IMR-90 (cell line): ENCODE measurements around the gene LRP1B. TPM values are rescaled to one million over a fixed set of nuclear protein-coding genes. Genes with fewer than 3 reads are reported as not detected.

Experiments used
- ATAC-seq: fragments of 200-7000 bp; cut with Tn5 transposase; 2 replicates; pipeline ENCODE4 v1.9.1; 2020; ENCODE audit warnings: low read depth, mild to moderate bottlenecking, moderate library complexity
- BruUV-seq: library from RNA; stranded (reverse); fragments of 400-500 nt; replicated peaks from 2 replicates; lab custom pipeline; 2021; lab: Mats Ljungman, UMichigan
- CTCF ChIA-PET: fragments of 300-600 bp; formaldehyde crosslinking; extraction: SDS; loops from one replicate; lab custom pipeline; 2021; ENCODE audit warnings: antibody characterized with exemption; lab: Yijun Ruan, JAX
- POLR2A ChIA-PET: fragments of 300-600 bp; sonication (Branson Sonifier 250); formaldehyde crosslinking; loops from one replicate; lab custom pipeline; 2022; ENCODE audit warnings: antibody characterized with exemption; ENCODE audit not compliant: unreplicated experiment; lab: Charles Lee
- DNase-seq: peaks from one replicate; pipeline ENCODE4 v3.0.0; 2013
- H2AFZ ChIP-seq: replicated peaks from 2 replicates; pipeline ENCODE3; 2013; ENCODE audit warnings: low read length, mild to moderate bottlenecking; ENCODE audit not compliant: poor library complexity
- H2AK5ac ChIP-seq: 2 replicates; pipeline ENCODE4 v1.6.1; 2013; ENCODE audit warnings: low read depth, low read length, inconsistent platforms
- H2AK9ac ChIP-seq: replicated peaks from 2 replicates; pipeline ENCODE3; 2013; ENCODE audit warnings: mild to moderate bottlenecking, low read depth, low read length, moderate library complexity; ENCODE audit not compliant: poor library complexity
- H2BK120ac ChIP-seq: 2 replicates; pipeline ENCODE4 v1.6.1; 2013; ENCODE audit warnings: low read depth, low read length, inconsistent platforms
- H2BK15ac ChIP-seq: 3 replicates; pipeline ENCODE4 v1.6.1; 2013; ENCODE audit warnings: low read depth, low read length, inconsistent platforms
- H2BK20ac ChIP-seq: 2 replicates; pipeline ENCODE4 v1.6.1; 2013; ENCODE audit warnings: low read depth, mild to moderate bottlenecking, inconsistent platforms, low read length, moderate library complexity
- H2BK5ac ChIP-seq: 2 replicates; pipeline ENCODE4 v1.6.1; 2013; ENCODE audit warnings: mild to moderate bottlenecking, low read depth, low read length, inconsistent platforms; ENCODE audit not compliant: poor library complexity, severe bottlenecking
- H3K14ac ChIP-seq: replicated peaks from 2 replicates; pipeline ENCODE4 v1.6.1; 2013; ENCODE audit warnings: low read depth, low read length, inconsistent platforms
- H3K18ac ChIP-seq: 2 replicates; pipeline ENCODE4 v1.6.1; 2013; ENCODE audit warnings: low read depth, low read length, control low read depth
- H3K23ac ChIP-seq: 2 replicates; pipeline ENCODE4 v1.6.1; 2013; ENCODE audit warnings: low read depth, low read length, inconsistent platforms
- H3K27ac ChIP-seq: 2 replicates; pipeline ENCODE4 v1.5.1; 2013; ENCODE audit warnings: mild to moderate bottlenecking, control low read depth, low read length; ENCODE audit not compliant: insufficient read depth
- H3K27me3 ChIP-seq: 2 replicates; pipeline ENCODE4 v1.6.1; 2013; ENCODE audit warnings: low read length; ENCODE audit not compliant: control insufficient read depth, insufficient read depth
- H3K36me3 ChIP-seq: 2 replicates; pipeline ENCODE4 v1.6.1; 2013; ENCODE audit warnings: low read length, mixed read lengths; ENCODE audit not compliant: control insufficient read depth, insufficient read depth
- H3K4ac ChIP-seq: 2 replicates; pipeline ENCODE4 v1.6.1; 2013; ENCODE audit warnings: low read depth, low read length, inconsistent platforms
- H3K4me1 ChIP-seq: 2 replicates; pipeline ENCODE4 v1.6.1; 2013; ENCODE audit warnings: low read length, mixed read lengths; ENCODE audit not compliant: control insufficient read depth, insufficient read depth
- H3K4me2 ChIP-seq: 2 replicates; pipeline ENCODE4 v1.6.1; 2013; ENCODE audit warnings: low read depth, mild to moderate bottlenecking, control low read depth, low read length, moderate library complexity
- H3K4me3 ChIP-seq: 2 replicates; pipeline ENCODE4 v1.5.1; 2013; ENCODE audit warnings: low read depth, mild to moderate bottlenecking, control low read depth, low read length, moderate library complexity; ENCODE audit not compliant: insufficient read depth
- H3K56ac ChIP-seq: 2 replicates; pipeline ENCODE4 v1.6.1; 2013; ENCODE audit warnings: low read length, inconsistent platforms; ENCODE audit not compliant: insufficient read depth; ENCODE audit errors: extremely low read depth
- H3K79me1 ChIP-seq, 2 experiments: 2 replicates each; pipeline ENCODE4 v1.6.1; 2013; ENCODE audit warnings: low read length in 2 of 2, inconsistent platforms in 1 of 2, low read depth in 1 of 2
- H3K9ac ChIP-seq: 2 replicates; pipeline ENCODE4 v1.6.1; 2013; ENCODE audit warnings: low read depth, low read length, control low read depth
- H3K9me1 ChIP-seq: 2 replicates; pipeline ENCODE4 v1.6.1; 2013; ENCODE audit warnings: low read length, inconsistent platforms; ENCODE audit not compliant: insufficient read depth
- H3K9me3 ChIP-seq: 2 replicates; pipeline ENCODE4 v1.6.1; 2013; ENCODE audit warnings: low read length; ENCODE audit not compliant: control insufficient read depth, insufficient read depth
- H4K20me1 ChIP-seq: 2 replicates; pipeline ENCODE4 v1.6.1; 2013; ENCODE audit warnings: low read length, inconsistent platforms; ENCODE audit not compliant: insufficient read depth
- H4K5ac ChIP-seq: 2 replicates; pipeline ENCODE4 v1.6.1; 2013; ENCODE audit warnings: mild to moderate bottlenecking, low read depth, low read length, control low read depth
- H4K8ac ChIP-seq, 2 experiments: 2 replicates each; pipeline ENCODE4 v1.6.1; 2013; ENCODE audit warnings: low read depth in 2 of 2, low read length in 2 of 2, control low read depth in 1 of 2, inconsistent platforms in 1 of 2
- H4K91ac ChIP-seq: 2 replicates; pipeline ENCODE4 v1.6.1; 2013; ENCODE audit warnings: low read depth, low read length, inconsistent platforms; ENCODE audit not compliant: insufficient read depth
- BHLHE40 ChIP-seq: fragments of 150-350 bp; IDR thresholded peaks from 2 replicates; pipeline ENCODE4 v1.6.1; 2016; ENCODE audit warnings: mild to moderate bottlenecking, low read depth, low read length
- CEBPB ChIP-seq: IDR thresholded peaks from 2 replicates; pipeline ENCODE4 v1.6.1; 2012; ENCODE audit warnings: low read depth, low read length, improper control_type of control experiment
- CHD1 ChIP-seq: IDR thresholded peaks from 2 replicates; pipeline ENCODE4 v1.6.1; 2012; ENCODE audit warnings: low read depth, low read length, improper control_type of control experiment
- CTCF ChIP-seq: conservative IDR thresholded peaks from 2 replicates; pipeline ENCODE4 v1.5.1; 2012; ENCODE audit warnings: mild to moderate bottlenecking, low read depth, low read length, improper control_type of control experiment
- ELK1 ChIP-seq: fragments of 150-350 bp; IDR thresholded peaks from 2 replicates; pipeline ENCODE4 v1.6.1; 2016; ENCODE audit warnings: low read depth, mild to moderate bottlenecking, low read length, moderate library complexity, borderline replicate concordance
- FOS ChIP-seq: fragments of 150-350 bp; IDR thresholded peaks from 2 replicates; pipeline ENCODE4 v1.6.1; 2016; ENCODE audit warnings: low read depth, low read length
- MAFK ChIP-seq: IDR thresholded peaks from 2 replicates; pipeline ENCODE4 v1.6.1; 2012; ENCODE audit warnings: low read depth, low read length, improper control_type of control experiment
- MAZ ChIP-seq: IDR thresholded peaks from 2 replicates; pipeline ENCODE4 v1.6.1; 2012; ENCODE audit warnings: low read depth, mild to moderate bottlenecking, low read length, improper control_type of control experiment, moderate library complexity, borderline replicate concordance
- MXI1 ChIP-seq: IDR thresholded peaks from 2 replicates; pipeline ENCODE4 v1.6.1; 2012; ENCODE audit warnings: low read depth, mild to moderate bottlenecking, low read length, moderate library complexity, borderline replicate concordance
- NFE2L2 ChIP-seq: fragments of 150-350 bp; IDR thresholded peaks from 2 replicates; pipeline ENCODE4 v1.6.1; 2016; ENCODE audit warnings: low read depth, mild to moderate bottlenecking, low read length
- POLR2A ChIP-seq: IDR thresholded peaks from 2 replicates; pipeline ENCODE4 v1.6.1; 2012; ENCODE audit warnings: mild to moderate bottlenecking, low read depth, low read length
- RAD21 ChIP-seq: IDR thresholded peaks from 2 replicates; pipeline ENCODE4 v1.6.1; 2012; ENCODE audit warnings: low read length, improper control_type of control experiment
- RCOR1 ChIP-seq: IDR thresholded peaks from 2 replicates; pipeline ENCODE4 v1.6.1; 2012; ENCODE audit warnings: mild to moderate bottlenecking, low read length, improper control_type of control experiment; ENCODE audit not compliant: insufficient replicate concordance
- RFX5 ChIP-seq: IDR thresholded peaks from 2 replicates; pipeline ENCODE4 v1.8.0; 2012; ENCODE audit warnings: low read depth, mild to moderate bottlenecking, low read length, moderate library complexity
- SMC3 ChIP-seq: fragments of 150-350 bp; IDR thresholded peaks from 2 replicates; pipeline ENCODE4 v1.6.1; 2016; ENCODE audit warnings: low read depth, mild to moderate bottlenecking, antibody characterized with exemption, low read length, moderate library complexity
- USF2 ChIP-seq: fragments of 150-350 bp; IDR thresholded peaks from 2 replicates; pipeline ENCODE4 v1.6.1; 2017; ENCODE audit warnings: mild to moderate bottlenecking, antibody characterized with exemption, low read length, low read depth
- WGBS, 2 experiments: methylation state at CpG; one replicate each; pipeline versions ENCODE4 v1.1.5 to v1.1.7; 2013; ENCODE audit warnings: missing lambda C conversion rate in 2 of 2; ENCODE audit not compliant: insufficient read length in 1 of 2; ENCODE audit errors: extremely low coverage in 2 of 2; 5-methylcytosine and 5-hydroxymethylcytosine counted together
- dilution Hi-C: fragments of 300-500 bp; cut with HindIII; formaldehyde crosslinking; loops from one replicate; pipeline ENCODE4 v1.14.3; 2018; ENCODE audit warnings: low sequenced_read_pairs; ENCODE audit not compliant: unreplicated experiment
- in situ Hi-C: fragments of 300-500 bp; cut with MboI; formaldehyde crosslinking; loops from 3 replicates; pipeline ENCODE4 v1.14.3; 2019; ENCODE audit warnings: low sequenced_read_pairs, inconsistent platforms, mixed read lengths
- intact Hi-C: fragments of 100-400 bp; cut with micrococcal nuclease; formaldehyde crosslinking; loops from 2 replicates; pipeline ENCODE4 v1.10.0; 2022
- polyA plus RNA-seq, 3 experiments: library from polyadenylated mRNA; depleted of rRNA; stranded (reverse); fragments of >200 nt; gene quantifications; 2 replicates each; pipeline ENCODE4 v1.2.3, GENCODE V29; 2012; ENCODE audit warnings: low replicate concordance in 1 of 3
- total RNA-seq: library from RNA; depleted of rRNA; stranded (reverse); fragments of >200 nt; gene quantifications from 2 replicates; pipeline ENCODE4 v1.2.3, GENCODE V29; 2012

LRP1B gene
- total and polyA plus RNA-seq, 2 of the 4 experiments (the other 2 are of a cell fraction), result under 0.01 to 0.02 TPM

- no peak overlapping the region for H3K9ac ChIP-seq
- H4K8ac ChIP-seq, result no peak overlapping the region
- POLR2A ChIA-PET, result no interaction called here
- H4K5ac ChIP-seq, result no peak overlapping the region
- no peak overlapping the region for H3K4me2 ChIP-seq
- ATAC-seq (no peak), DNase-seq (no peak)
- H2BK20ac ChIP-seq, result no peak overlapping the region
- dilution Hi-C loops, result no loop called here
- no peak overlapping the region for H2BK5ac ChIP-seq
- no peak overlapping the region for H3K23ac ChIP-seq
- no peak overlapping the region for H2AFZ ChIP-seq
- BruUV-seq, result no TSS peak
- intact Hi-C loops, result no loop called here
- H3K27ac ChIP-seq, result no peak overlapping the region
- no peaks in the 10 kb centered on the region for H3K36me3 ChIP-seq
- H4K91ac ChIP-seq, result no peak overlapping the region
- H3K79me1 ChIP-seq, result no peaks in the 10 kb centered on the region
- H2AK9ac ChIP-seq, result no peak overlapping the region
- no peak overlapping the region for H3K18ac ChIP-seq
- H3K14ac ChIP-seq, result no peak overlapping the region
- no peaks in the 10 kb centered on the region for H3K9me3 ChIP-seq
- in situ Hi-C loops, result no loop called here
- no peak overlapping the region for H2BK15ac ChIP-seq
- H3K27me3 ChIP-seq, result no peaks in the 10 kb centered on the region
- no peaks in the 10 kb centered on the region for H4K20me1 ChIP-seq
- H3K56ac ChIP-seq, result no peak overlapping the region
- no peak overlapping the region for H2AK5ac ChIP-seq
- H3K4ac ChIP-seq, result no peak overlapping the region
- no peak overlapping the region for H3K4me3 ChIP-seq
- TF ChIP-seq CEBPB, result no peak
- TF ChIP-seq MAZ, result no peak
- TF ChIP-seq RFX5, result no peak
- TF ChIP-seq RAD21, result no peak
- no peak for TF ChIP-seq FOS
- TF ChIP-seq MAFK, result no peak
- TF ChIP-seq BHLHE40, result no peak
- TF ChIP-seq NFE2L2, result no peak
- no peak for TF ChIP-seq POLR2A
- no peak for TF ChIP-seq CTCF
- no peak for TF ChIP-seq CHD1
- no peak for TF ChIP-seq MXI1
- no peak for TF ChIP-seq RCOR1
- TF ChIP-seq SMC3, result no peak
- no peak for TF ChIP-seq USF2
- TF ChIP-seq ELK1, result no peak
- H3K4me1 ChIP-seq, result no peaks in the 10 kb centered on the region
- CTCF ChIA-PET, result interaction anchor here (1.0 kb wide), 1 partner anchor 11 kb away, joined by 3 read pairs; no protein-coding TSS in a partner anchor
- H2BK120ac ChIP-seq, result no peak overlapping the region
- H3K9me1 ChIP-seq, result no peaks in the 10 kb centered on the region
- WGBS, 2 experiments, result no CpG with 5 or more reads among the region's 3 CpGs
Observed at GRCh38 chr2:141595316-141595920, 535.4 kb downstream of the LRP1B start.
